C4-2B (cell line): Measurements from ENCODE around the gene TPI1.

Source experiments
- CTCF ChIP-seq: fragments of 450-650 bp; conservative IDR thresholded peaks from 2 replicates; pipeline ENCODE4 v1.5.1; 2017; ENCODE audit warnings: mild to moderate bottlenecking
- ZFX ChIP-seq: fragments of 450-650 bp; IDR thresholded peaks from 2 replicates; pipeline ENCODE4 v1.6.1; 2017

- TF ChIP-seq CTCF (no peak), ZFX (no peak)
These were observed 16.0 kb upstream of the TPI1 start, which contains the start of gene CDCA3 for GRCh38 chr12:6851153-6851920.
